ENCODE results near the gene GMDS.

Gene GMDS

GRCh38 chr6:2104524-2104880 is 140.9 kb downstream of the GMDS start:
- no peak for DNase-seq (ENCODE audit: low read depth)
- no peak overlapping the region for H3K4me3 ChIP-seq (ENCODE audit: control insufficient read depth, low read depth, low read length)
- TF ChIP-seq, protein P1, sequence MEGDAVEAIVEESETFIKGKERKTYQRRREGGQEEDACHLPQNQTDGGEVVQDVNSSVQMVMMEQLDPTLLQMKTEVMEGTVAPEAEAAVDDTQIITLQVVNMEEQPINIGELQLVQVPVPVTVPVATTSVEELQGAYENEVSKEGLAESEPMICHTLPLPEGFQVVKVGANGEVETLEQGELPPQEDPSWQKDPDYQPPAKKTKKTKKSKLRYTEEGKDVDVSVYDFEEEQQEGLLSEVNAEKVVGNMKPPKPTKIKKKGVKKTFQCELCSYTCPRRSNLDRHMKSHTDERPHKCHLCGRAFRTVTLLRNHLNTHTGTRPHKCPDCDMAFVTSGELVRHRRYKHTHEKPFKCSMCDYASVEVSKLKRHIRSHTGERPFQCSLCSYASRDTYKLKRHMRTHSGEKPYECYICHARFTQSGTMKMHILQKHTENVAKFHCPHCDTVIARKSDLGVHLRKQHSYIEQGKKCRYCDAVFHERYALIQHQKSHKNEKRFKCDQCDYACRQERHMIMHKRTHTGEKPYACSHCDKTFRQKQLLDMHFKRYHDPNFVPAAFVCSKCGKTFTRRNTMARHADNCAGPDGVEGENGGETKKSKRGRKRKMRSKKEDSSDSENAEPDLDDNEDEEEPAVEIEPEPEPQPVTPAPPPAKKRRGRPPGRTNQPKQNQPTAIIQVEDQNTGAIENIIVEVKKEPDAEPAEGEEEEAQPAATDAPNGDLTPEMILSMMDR (IDR thresholded peaks at IDR 0.05; ENCODE audit: control insufficient read depth, insufficient read depth, low read depth, low read length, missing control alignments), result no peak

- H3K4me3 ChIP-seq (ENCODE audit: control insufficient read depth, low read depth, low read length), result no peak overlapping the region
- TF ChIP-seq, protein P1 (IDR thresholded peaks at IDR 0.05; ENCODE audit: control insufficient read depth, insufficient read depth, low read depth, low read length, missing control alignments), result peak; percentile 53
- DNase-seq (ENCODE audit: low read depth), result peak; percentile 23
These were observed 141.5 kb downstream of the GMDS start for GRCh38 chr6:2103765-2104523.

DNA sequence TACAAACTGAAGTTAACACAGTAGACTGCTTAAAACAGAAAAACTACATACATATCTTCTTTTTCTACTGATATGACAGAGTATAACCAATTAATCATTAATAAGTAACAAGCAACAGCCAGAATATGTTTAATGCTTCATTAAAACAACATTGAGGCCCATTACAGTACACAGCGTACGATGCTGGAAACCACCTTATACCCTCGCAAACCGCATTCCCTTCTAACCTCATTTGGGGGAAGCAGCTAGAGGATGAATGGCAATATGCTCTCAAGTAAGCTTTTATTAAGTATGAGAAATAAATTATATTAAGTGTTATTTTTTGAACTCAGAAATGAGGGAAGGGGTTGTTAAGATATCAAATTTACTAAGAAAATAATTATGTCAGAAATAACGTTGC is 142.4 kb downstream of the GMDS start:
- no peak for DNase-seq (ENCODE audit: low read depth)
- TF ChIP-seq, protein P1 (IDR thresholded peaks at IDR 0.05; ENCODE audit: control insufficient read depth, insufficient read depth, low read depth, low read length, missing control alignments), result no peak
- no peak overlapping the region for H3K4me3 ChIP-seq (ENCODE audit: control insufficient read depth, low read depth, low read length)

DNA sequence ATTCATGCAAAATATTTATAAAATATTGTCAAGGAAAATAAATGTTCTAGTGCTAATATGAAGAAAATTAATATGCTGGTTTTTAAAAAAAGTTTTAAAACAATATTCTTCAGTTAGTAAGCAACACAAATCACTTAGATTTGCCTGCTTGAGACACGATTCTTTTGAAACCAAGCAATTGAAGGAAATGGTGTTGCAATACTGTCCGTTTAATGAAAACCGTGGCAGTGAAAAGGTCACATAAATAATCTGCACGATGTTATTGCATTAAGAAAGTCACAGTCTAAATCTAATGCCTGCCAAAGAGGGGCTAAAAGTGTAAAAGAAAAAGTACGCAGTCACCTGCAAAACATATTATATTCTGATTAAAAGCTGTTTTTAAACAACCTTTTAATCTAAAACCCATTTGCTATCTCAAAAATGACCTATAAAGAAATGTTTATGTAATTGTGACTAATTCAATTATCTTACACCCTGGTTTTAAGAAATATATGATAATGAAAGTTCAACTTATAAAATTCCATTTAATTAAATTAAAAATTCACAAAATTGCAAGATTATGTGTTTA is 143.0 kb downstream of the GMDS start:
- H3K4me3 ChIP-seq (ENCODE audit: control insufficient read depth, low read depth, low read length), result no peak overlapping the region
- TF ChIP-seq, protein P1 (IDR thresholded peaks at IDR 0.05; ENCODE audit: control insufficient read depth, insufficient read depth, low read depth, low read length, missing control alignments), result no peak
- no peak for DNase-seq (ENCODE audit: low read depth)

- no peak overlapping the region for H3K4me3 ChIP-seq (ENCODE audit: control insufficient read depth, low read depth, low read length)
- DNase-seq (ENCODE audit: low read depth), result no peak
- TF ChIP-seq, protein P1 (IDR thresholded peaks at IDR 0.05; ENCODE audit: control insufficient read depth, insufficient read depth, low read depth, low read length, missing control alignments), result no peak
These were observed 144.2 kb downstream of the GMDS start for GRCh38 chr6:2101213-2101612.

- DNase-seq (ENCODE audit: low read depth), result no peak
- TF ChIP-seq, protein P1 (IDR thresholded peaks at IDR 0.05; ENCODE audit: control insufficient read depth, insufficient read depth, low read depth, low read length, missing control alignments), result no peak
- no peak overlapping the region for H3K4me3 ChIP-seq (ENCODE audit: control insufficient read depth, low read depth, low read length)
These were observed 145.5 kb downstream of the GMDS start for GRCh38 chr6:2099870-2100269.

All from AG09309 (cell line).